IPS-NIHi11 (cell line): ENCODE data around the gene PLSCR3.

Source experiments
- DNase-seq: peaks from one replicate; pipeline ENCODE4 v3.0.0; 2012; ENCODE audit warnings: mixed read lengths, low spot score

Gene PLSCR3

GRCh38 chr17:7394452-7395191 is at the start of gene PLSCR3:
Gene PLSCR3, minus strand, starts transcription at chr17:7394525. Its CDS starts 415 bp downstream, at chr17:7394110.
- peak; percentile 97 for DNase-seq

GRCh38 chr17:7443499-7444485 is 49.5 kb upstream of the PLSCR3 start:
- no peak for DNase-seq

- DNase-seq: no peak
These were observed 47.8 kb upstream of the PLSCR3 start for GRCh38 chr17:7442142-7442541.

DNA sequence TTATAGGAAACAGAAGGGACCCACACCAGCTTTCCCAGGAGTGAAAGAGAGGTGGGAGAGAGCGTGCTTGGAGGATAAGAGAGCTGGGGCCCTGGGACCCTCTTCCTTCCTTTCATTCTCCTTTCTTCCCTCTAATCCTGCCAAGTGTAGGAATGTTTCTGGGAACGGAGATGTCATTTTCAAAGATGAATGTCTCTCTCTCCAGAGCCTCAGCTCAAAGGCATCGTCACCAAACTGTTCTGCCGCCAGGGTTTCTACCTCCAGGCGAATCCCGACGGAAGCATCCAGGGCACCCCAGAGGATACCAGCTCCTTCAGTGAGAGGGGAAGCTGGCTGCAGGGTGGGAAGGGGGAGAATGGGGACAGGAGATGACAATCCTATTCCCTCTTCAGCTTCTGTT is 46.9 kb upstream of the PLSCR3 start:
- no peak for DNase-seq

- no peak for DNase-seq
These were observed 46.5 kb upstream of the PLSCR3 start for GRCh38 chr17:7440834-7441195.

DNA sequence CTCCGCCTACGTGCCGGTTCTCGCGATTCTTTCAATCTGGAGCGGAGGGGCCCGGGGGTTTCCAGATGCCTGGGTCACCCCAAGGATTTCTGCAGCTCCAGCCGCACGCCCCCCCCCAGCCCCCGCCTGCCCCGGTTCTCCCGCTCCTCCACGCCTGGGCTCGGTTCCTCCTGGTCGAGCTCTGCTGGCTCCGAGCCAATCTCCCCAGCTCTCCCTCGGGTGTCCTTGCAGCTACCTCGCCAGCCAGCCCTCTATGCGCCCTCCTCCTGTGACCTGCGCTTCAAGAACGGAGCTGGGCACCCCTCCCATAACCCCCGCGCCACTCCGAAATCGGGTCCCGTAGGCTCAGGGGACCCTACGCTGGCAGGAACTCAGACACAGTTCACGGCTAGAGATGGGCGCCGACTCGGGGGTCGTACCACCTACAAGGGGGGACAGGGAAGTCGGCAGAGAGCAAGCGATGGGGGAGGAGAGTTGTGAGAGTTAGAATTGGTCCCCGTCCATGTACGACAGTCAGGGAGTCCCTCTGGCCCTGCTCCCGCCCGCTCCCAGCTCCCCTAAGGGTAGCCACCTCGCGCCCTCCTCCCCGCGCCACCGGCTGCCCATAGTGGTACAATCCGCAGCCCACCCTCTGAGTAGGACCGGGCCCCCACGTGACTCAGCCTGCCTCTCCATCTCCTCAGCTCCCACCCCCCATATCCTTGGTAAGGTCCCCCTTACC is 45.9 kb upstream of the PLSCR3 start:
- no peak for DNase-seq

GRCh38 chr17:7439462-7440112 is 45.3 kb upstream of the PLSCR3 start, which contains the start of gene FGF11:
Gene FGF11, plus strand, starts transcription at chr17:7439512. Its CDS starts 109 bp downstream, at chr17:7439621.
- no peak for DNase-seq

DNA sequence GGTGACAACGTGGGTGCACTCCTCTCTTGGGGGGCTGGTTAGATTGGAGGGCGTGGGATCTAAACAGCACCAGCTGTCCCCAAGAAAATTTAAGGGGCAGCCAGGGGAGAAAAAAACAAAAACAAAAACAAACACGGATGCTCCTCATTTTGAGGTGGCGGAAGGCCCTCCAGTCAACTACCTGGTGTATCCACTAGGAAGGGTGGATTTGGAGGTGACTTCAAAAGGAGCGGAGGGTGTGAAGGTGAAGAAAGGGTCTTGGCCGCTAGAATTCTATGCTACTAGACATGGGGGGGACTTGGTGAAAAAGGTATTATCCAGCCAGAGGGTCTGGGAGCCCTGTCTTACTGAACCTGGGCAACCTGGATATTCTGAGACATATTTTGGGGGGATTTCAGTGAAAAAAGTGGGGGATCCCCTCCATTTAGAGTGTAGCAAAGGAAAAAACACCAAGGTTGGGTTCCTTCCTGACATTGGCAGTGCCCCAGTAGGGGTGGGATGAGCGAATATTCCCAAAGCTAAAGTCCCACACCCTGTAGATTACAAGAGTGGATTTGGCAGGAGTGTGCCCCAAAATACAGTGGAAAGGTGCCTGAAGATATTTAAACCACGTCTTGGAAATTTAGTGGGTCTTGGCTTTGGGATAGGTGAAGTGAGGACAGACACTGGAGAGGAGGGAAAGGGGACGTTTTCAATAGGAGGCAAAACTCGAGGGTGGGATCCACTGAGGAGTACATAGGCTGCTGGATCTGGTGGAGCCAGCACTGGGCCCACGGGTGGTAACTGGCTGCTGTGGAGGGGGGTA is 44.5 kb upstream of the PLSCR3 start:
- no peak for DNase-seq

GRCh38 chr17:7437950-7438614 is 43.8 kb upstream of the PLSCR3 start:
- DNase-seq: no peak

DNA sequence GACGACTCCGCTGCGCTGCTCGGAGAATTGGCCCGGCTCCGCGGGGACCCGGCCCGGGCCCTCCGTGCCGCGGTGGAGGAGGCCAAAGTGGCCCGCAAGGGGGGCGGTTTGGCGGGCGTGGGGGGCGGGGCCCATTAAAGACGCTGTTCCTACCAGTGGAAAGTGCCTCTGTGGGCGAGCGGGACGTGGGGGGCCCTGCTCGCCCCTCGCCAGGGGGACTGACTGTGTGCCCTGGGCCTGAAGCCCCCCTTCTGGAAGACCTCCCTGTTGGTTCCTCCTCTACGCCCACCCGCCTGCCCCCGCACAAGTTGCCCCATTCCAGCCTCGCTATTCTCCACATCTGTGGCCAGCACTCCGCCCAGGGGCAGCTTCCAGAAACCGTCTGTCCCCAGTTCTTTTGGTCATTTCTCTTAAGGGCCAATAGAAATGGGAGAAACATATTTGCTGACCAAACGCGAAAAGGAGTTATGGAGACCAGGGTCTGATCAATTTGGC is 43.1 kb upstream of the PLSCR3 start:
- DNase-seq: no peak

DNA sequence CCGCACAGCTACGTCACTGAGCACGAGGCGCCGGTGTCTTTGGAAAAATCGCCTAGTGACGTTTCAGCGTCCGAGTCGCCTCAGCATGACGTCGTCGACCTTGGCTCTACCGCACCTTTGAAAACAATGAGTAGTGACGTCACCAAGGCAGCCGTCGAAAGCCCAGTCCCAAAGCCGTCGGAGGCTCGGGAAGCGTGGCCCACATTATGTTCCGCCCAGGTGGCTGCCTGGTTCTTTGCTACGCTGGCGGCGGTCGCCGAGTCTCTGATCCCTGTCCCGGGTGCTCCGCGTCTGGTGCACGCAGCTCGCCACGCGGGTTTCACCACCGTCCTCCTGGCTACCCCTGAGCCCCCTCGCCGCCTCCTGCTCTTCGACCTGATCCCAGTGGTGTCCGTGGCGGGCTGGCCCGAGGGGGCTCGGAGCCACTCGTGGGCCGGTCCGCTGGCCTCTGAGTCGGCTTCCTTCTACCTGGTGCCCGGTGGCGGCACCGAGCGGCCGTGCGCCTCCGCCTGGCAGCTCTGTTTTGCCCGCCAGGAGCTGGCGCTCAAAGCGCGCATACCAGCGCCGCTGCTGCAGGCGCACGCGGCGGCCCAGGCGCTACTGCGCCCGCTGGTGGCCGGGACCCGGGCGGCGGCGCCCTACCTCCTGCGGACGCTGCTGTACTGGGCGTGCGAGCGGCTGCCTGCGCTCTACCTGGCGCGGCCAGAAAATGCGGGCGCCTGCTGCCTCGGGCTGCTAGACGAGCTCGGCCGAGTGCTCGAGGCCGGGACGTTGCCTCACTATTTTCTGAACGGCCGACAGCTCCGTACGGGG is 42.4 kb upstream of the PLSCR3 start:
- DNase-seq: peak; percentile 72

DNA sequence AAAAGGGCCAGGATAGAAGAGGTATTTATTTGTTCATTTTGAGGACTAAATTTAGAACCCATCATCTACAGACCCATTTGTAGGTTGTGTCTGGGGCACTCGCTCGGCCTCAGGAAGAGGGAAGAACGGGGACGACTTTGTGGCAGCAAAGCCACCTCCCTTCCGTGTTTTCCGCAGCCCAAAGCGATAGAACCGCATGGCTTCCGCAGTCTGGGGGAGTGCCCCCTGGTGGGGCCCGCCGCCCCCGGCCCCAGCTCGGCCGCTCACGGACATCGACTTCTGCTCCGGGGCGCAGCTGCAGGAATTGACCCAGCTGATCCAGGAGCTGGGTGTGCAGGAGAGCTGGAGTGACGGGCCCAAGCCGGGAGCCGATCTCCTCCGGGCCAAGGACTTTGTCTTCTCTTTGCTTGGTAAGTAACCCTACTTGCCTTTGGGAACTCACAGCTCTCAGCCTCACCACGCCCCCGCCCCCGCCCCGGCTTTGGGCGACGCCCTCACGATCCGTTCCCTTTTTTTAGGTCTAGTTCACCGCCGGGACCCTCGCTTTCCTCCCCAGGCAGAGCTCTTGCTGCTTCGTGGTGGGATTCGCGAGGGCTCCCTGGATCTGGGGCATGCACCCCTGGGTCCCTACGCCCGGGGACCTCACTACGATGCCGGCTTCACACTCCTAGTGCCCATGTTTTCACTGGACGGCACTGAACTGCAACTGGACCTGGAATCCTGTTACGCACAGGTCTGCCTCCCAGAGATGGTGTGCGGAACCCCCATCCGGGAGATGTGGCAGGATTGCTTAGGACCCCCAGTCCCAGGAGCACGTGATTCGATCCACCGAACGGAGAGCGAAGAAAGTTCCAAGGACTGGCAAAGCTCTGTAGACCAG is 41.6 kb upstream of the PLSCR3 start:
- no peak for DNase-seq

DNA sequence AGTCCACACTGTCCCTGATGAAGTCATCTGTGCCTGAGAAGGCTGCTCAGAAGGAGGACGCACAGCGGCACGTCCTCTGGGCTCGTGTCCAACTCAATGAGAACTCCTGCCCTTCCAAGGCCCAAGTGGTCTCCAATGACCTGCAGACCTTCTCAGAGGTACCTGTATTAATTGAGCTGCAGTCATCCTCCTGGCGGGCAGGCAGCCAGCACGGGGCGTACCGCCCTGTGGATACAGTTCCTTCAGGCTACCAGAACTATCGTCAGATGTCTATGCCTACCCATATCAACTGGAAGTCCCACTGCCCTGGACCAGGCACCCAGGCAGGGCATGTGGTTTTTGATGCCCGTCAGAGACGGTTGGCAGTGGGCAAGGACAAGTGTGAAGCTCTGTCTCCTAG is 38.0 kb upstream of the PLSCR3 start:
- DNase-seq: no peak

GRCh38 chr17:7431231-7431630 is 36.9 kb upstream of the PLSCR3 start:
- no peak for DNase-seq

GRCh38 chr17:7429722-7430121 is 35.4 kb upstream of the PLSCR3 start:
- DNase-seq: no peak

- no peak for DNase-seq
These were observed 34.2 kb upstream of the PLSCR3 start, which contains the start of gene SPEM3 for GRCh38 chr17:7428557-7428956. Gene SPEM3, plus strand, starts transcription at chr17:7428857. Its CDS starts 46 bp downstream, at chr17:7428903.

DNA sequence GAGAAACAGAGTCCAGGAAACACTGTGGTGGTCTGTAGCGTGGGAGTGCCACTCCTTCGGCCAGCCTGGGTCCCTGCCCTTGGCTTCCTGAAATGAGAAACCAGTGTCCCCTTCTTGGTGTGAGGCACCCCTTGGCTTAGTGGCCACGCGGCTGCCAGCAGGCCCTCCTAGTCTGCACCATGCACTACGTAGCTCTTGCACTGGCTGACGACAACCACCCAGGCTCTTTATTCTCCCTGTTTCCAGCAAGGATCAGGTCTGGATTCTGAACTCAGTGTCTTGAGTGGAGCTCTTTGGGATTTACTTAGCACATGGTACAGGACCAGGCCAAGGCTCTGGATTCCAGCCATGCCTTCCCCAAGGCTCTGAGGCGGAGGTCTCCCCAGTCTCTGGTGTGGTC is 33.2 kb upstream of the PLSCR3 start:
- no peak for DNase-seq

DNA sequence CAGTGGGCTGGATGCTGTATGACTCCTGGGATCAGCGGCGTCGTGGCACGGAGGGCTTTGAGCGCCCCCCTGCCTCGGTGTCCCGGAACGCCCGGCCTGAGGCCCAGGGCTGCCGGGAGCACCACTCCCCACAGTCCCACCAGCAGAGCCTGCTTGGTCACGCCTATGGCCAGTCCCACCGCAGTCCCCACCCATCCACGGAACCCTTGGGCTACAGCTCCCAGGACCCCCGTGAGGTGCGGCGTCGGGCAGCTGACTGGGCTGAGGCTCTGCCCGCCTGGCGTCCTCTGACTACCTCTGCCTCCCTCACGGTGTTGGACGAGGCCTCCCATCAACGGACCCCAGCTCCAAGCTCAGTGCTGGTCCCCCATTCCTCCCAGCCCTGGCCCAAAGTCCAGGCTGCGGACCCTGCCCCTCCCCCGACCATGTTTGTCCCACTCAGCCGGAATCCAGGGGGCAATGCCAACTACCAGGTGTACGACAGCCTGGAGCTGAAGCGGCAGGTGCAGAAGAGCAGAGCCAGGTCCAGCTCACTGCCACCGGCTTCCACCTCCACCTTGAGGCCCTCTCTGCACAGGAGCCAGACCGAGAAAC is 32.7 kb upstream of the PLSCR3 start:
- no peak for DNase-seq
